ENCODE measurements around the gene PELI3. TPM values are rescaled to one million over a fixed set of nuclear protein-coding genes. Genes with fewer than 3 reads are reported as not detected.
A peak's percentile ranks its signal among the peaks of the same experiment; 100 is the strongest.

The PELI3 gene
- total and polyA plus RNA-seq, 10 of the 15 experiments (the other 5 are each of a cell fraction or from before 2014, with no cell fraction given), result 0.14 to 1.5 (median 0.66) TPM

DNA sequence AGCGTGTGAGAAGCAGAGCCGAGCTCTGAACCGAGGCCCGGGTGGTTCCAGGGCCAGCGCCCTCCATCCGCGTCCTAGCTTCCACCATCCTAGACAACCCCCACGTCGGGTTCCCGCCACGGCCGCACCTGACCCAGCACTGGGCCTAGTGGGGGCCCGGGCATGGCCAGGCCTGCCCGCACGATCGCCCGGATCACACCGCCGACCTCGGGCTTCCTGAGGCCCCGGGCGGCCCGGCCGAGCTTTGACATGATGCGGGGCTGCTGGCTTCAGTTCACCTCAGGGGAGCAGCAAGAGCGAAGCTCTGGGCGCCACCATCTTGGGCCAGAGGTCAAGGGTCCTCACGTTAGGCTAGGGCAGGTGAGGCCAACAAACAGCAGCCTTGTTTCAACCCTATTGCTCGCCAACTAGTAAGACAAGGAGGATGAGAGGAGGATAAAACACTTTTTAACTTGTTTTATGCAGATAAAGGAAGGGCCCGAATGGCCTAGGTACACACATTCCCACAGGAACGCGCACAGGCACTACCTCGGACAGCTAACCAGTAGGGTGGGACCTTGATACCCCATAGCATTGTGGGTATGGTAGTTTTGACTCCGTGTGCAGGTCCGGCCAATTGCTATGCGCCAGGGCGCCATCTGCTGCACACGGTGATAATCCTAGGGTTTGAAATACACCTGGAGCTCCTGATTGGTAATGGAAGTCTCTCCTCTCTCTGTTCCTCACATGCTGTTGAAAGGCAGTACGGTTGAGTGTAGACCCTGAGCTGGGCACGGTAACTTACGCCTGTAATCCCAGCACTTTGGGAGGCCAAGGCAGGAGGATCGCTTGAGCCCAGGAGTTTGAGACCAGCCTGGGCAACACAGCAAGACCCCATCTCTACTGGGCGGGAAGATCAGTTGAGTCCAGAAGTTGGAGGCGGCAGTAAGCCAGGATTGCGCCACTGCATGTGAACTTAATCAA is 27.9 kb upstream of the PELI3 start, which contains the start of gene MRPL11 (continued):
- no peak for TF ChIP-seq SREBF1 (IDR thresholded peaks at IDR 0.05; ENCODE audit: low read length)
- TF ChIP-seq, protein P1, sequence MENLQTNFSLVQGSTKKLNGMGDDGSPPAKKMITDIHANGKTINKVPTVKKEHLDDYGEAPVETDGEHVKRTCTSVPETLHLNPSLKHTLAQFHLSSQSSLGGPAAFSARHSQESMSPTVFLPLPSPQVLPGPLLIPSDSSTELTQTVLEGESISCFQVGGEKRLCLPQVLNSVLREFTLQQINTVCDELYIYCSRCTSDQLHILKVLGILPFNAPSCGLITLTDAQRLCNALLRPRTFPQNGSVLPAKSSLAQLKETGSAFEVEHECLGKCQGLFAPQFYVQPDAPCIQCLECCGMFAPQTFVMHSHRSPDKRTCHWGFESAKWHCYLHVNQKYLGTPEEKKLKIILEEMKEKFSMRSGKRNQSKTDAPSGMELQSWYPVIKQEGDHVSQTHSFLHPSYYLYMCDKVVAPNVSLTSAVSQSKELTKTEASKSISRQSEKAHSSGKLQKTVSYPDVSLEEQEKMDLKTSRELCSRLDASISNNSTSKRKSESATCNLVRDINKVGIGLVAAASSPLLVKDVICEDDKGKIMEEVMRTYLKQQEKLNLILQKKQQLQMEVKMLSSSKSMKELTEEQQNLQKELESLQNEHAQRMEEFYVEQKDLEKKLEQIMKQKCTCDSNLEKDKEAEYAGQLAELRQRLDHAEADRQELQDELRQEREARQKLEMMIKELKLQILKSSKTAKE (IDR thresholded peaks at IDR 0.05; ENCODE audit: low read depth, poor library complexity, severe bottlenecking), result peak; percentile 77
- TF ChIP-seq MTA2 (IDR thresholded peaks at IDR 0.05; ENCODE audit: low read depth), result peak; percentile 96
- TF ChIP-seq TCF12 (IDR thresholded peaks at IDR 0.05; ENCODE audit: low read depth, low read length), result 0 out of 2 replicates have a peak, but pooled peaks have one; percentile 20
- TF ChIP-seq JUNB (IDR thresholded peaks at IDR 0.05), result no peak
- TF ChIP-seq, protein P2, sequence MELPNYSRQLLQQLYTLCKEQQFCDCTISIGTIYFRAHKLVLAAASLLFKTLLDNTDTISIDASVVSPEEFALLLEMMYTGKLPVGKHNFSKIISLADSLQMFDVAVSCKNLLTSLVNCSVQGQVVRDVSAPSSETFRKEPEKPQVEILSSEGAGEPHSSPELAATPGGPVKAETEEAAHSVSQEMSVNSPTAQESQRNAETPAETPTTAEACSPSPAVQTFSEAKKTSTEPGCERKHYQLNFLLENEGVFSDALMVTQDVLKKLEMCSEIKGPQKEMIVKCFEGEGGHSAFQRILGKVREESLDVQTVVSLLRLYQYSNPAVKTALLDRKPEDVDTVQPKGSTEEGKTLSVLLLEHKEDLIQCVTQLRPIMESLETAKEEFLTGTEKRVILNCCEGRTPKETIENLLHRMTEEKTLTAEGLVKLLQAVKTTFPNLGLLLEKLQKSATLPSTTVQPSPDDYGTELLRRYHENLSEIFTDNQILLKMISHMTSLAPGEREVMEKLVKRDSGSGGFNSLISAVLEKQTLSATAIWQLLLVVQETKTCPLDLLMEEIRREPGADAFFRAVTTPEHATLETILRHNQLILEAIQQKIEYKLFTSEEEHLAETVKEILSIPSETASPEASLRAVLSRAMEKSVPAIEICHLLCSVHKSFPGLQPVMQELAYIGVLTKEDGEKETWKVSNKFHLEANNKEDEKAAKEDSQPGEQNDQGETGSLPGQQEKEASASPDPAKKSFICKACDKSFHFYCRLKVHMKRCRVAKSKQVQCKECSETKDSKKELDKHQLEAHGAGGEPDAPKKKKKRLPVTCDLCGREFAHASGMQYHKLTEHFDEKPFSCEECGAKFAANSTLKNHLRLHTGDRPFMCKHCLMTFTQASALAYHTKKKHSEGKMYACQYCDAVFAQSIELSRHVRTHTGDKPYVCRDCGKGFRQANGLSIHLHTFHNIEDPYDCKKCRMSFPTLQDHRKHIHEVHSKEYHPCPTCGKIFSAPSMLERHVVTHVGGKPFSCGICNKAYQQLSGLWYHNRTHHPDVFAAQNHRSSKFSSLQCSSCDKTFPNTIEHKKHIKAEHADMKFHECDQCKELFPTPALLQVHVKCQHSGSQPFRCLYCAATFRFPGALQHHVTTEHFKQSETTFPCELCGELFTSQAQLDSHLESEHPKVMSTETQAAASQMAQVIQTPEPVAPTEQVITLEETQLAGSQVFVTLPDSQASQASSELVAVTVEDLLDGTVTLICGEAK (IDR thresholded peaks at IDR 0.05; ENCODE audit: borderline replicate concordance), result peak; percentile 72; the same call in 1 of the 2 replicates
- TF ChIP-seq, protein P3, sequence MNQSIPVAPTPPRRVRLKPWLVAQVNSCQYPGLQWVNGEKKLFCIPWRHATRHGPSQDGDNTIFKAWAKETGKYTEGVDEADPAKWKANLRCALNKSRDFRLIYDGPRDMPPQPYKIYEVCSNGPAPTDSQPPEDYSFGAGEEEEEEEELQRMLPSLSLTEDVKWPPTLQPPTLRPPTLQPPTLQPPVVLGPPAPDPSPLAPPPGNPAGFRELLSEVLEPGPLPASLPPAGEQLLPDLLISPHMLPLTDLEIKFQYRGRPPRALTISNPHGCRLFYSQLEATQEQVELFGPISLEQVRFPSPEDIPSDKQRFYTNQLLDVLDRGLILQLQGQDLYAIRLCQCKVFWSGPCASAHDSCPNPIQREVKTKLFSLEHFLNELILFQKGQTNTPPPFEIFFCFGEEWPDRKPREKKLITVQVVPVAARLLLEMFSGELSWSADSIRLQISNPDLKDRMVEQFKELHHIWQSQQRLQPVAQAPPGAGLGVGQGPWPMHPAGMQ (IDR thresholded peaks at IDR 0.05; ENCODE audit: borderline replicate concordance), result peak; percentile 99
- 0 out of 2 replicates have a peak, but pooled peaks have one; percentile 10 for TF ChIP-seq TCF3 (IDR thresholded peaks at IDR 0.05; ENCODE audit: borderline replicate concordance, insufficient read depth, low read depth, low read length)
- 0 out of 2 replicates have a peak, but pooled peaks have one; percentile 45 for TF ChIP-seq BACH1 (IDR thresholded peaks at IDR 0.05; ENCODE audit: borderline replicate concordance)
- no peak for TF ChIP-seq SRF (IDR thresholded peaks at IDR 0.05; ENCODE audit: low read depth in 2 of 2, low read length in 2 of 2)
- peak; percentile 71 for TF ChIP-seq POLR2AphosphoS5 (IDR thresholded peaks at IDR 0.05; ENCODE audit: low read length)
- TF ChIP-seq, protein P4, sequence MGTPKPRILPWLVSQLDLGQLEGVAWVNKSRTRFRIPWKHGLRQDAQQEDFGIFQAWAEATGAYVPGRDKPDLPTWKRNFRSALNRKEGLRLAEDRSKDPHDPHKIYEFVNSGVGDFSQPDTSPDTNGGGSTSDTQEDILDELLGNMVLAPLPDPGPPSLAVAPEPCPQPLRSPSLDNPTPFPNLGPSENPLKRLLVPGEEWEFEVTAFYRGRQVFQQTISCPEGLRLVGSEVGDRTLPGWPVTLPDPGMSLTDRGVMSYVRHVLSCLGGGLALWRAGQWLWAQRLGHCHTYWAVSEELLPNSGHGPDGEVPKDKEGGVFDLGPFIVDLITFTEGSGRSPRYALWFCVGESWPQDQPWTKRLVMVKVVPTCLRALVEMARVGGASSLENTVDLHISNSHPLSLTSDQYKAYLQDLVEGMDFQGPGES (IDR thresholded peaks at IDR 0.05), result 0 out of 2 replicates have a peak, but pooled peaks have one; percentile 49
- TF ChIP-seq RUNX3 (IDR thresholded peaks at IDR 0.05; ENCODE audit: low read length), result peak; percentile 81
- TF ChIP-seq, protein P5, sequence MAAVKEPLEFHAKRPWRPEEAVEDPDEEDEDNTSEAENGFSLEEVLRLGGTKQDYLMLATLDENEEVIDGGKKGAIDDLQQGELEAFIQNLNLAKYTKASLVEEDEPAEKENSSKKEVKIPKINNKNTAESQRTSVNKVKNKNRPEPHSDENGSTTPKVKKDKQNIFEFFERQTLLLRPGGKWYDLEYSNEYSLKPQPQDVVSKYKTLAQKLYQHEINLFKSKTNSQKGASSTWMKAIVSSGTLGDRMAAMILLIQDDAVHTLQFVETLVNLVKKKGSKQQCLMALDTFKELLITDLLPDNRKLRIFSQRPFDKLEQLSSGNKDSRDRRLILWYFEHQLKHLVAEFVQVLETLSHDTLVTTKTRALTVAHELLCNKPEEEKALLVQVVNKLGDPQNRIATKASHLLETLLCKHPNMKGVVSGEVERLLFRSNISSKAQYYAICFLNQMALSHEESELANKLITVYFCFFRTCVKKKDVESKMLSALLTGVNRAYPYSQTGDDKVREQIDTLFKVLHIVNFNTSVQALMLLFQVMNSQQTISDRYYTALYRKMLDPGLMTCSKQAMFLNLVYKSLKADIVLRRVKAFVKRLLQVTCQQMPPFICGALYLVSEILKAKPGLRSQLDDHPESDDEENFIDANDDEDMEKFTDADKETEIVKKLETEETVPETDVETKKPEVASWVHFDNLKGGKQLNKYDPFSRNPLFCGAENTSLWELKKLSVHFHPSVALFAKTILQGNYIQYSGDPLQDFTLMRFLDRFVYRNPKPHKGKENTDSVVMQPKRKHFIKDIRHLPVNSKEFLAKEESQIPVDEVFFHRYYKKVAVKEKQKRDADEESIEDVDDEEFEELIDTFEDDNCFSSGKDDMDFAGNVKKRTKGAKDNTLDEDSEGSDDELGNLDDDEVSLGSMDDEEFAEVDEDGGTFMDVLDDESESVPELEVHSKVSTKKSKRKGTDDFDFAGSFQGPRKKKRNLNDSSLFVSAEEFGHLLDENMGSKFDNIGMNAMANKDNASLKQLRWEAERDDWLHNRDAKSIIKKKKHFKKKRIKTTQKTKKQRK (IDR thresholded peaks at IDR 0.05; ENCODE audit: low read depth, low read length), result no peak
- TF ChIP-seq RAD51 (IDR thresholded peaks at IDR 0.05), result 0 out of 2 replicates have a peak, but pooled peaks have one; percentile 34
- TF ChIP-seq NR2C1 (IDR thresholded peaks at IDR 0.05), result peak; percentile 100

All from GM12878 (cell line).